Large intestine (tissue), 3 donors: ENCODE results near the gene MCCC1. TPM values are rescaled to one million over a fixed set of nuclear protein-coding genes. Genes with fewer than 3 reads are reported as not detected.
A peak's percentile ranks its signal among the peaks of the same experiment; 100 is the strongest.
"Not testable (repeated sequence)": the region's sequence is repeated elsewhere in the genome, so short reads cannot be mapped to it uniquely, and the experiment has no call there.

Source experiments
- DNase-seq, 2 donors: peaks; one replicate each; pipeline versions ENCODE4 v3.0.0 to v3.0.0-alpha.2; 2013
- H3K27ac ChIP-seq: one replicate; pipeline ENCODE4 v1.5.1; 2013; ENCODE audit warnings: low read length
- H3K27me3 ChIP-seq: 2 replicates; pipeline ENCODE4 v1.6.1; 2013; ENCODE audit warnings: low read length; ENCODE audit not compliant: control insufficient read depth, insufficient read depth
- H3K36me3 ChIP-seq: 2 replicates; pipeline ENCODE4 v1.6.1; 2013; ENCODE audit warnings: low read length; ENCODE audit not compliant: control insufficient read depth, insufficient read depth
- H3K4me1 ChIP-seq: one replicate; pipeline ENCODE4 v1.6.1; 2013; ENCODE audit warnings: low read length; ENCODE audit not compliant: control insufficient read depth, insufficient read depth
- H3K4me3 ChIP-seq: one replicate; pipeline ENCODE4 v1.5.1; 2013; ENCODE audit warnings: low read length
- H3K9me3 ChIP-seq: one replicate; pipeline ENCODE4 v1.6.1; 2013; ENCODE audit warnings: mild to moderate bottlenecking, low read depth, low read length, moderate library complexity; ENCODE audit not compliant: control insufficient read depth
- WGBS: methylation state at CpG from one replicate; pipeline ENCODE4 v1.1.5; 2013; ENCODE audit warnings: low lambda C conversion rate; ENCODE audit not compliant: insufficient coverage; 5-methylcytosine and 5-hydroxymethylcytosine counted together
- polyA plus RNA-seq: library from polyadenylated mRNA; unstranded; fragments of 120-200 nt; gene quantifications from one replicate; pipeline ENCODE4 v1.2.1, GENCODE V29; 2013

Gene MCCC1
- polyA plus RNA-seq, 1 donor = 29.1 TPM

- no peak for DNase-seq
- Histone ChIP-seq H3K9me3 (peaks cover under 1% of the 10 kb centered on the region), H3K4me3 (no peak overlapping the region), H3K27ac (no peak overlapping the region), H3K36me3 (no peaks in the 10 kb centered on the region), H3K27me3 (no peaks in the 10 kb centered on the region), H3K4me1 (no peaks in the 10 kb centered on the region)
- whole genome bisulfite sequencing = no CpG with 5 or more reads among the region's 1 CpG
Measured at GRCh38 chr3:182999767-183000166, 99.5 kb downstream of the MCCC1 start.

GRCh38 chr3:182993486-182994201, 105.7 kb downstream of the MCCC1 start:
- 100% methylated on average over 2 of the region's 4 CpGs for WGBS
- not testable (repeated sequence) for H3K4me1 ChIP-seq, H3K4me3 ChIP-seq, DNase-seq, H3K27me3 ChIP-seq, H3K36me3 ChIP-seq, H3K27ac ChIP-seq, H3K9me3 ChIP-seq

- Histone ChIP-seq H3K27me3 (no peaks in the 10 kb centered on the region), H3K4me1 (no peaks in the 10 kb centered on the region), H3K27ac (no peak overlapping the region), H3K4me3 (no peak overlapping the region), H3K9me3 (peaks cover under 1% of the 10 kb centered on the region), H3K36me3 (no peaks in the 10 kb centered on the region)
- no peak for DNase-seq
- 71% methylated on average over 1 of the region's 3 CpGs for WGBS
Measured at GRCh38 chr3:182989566-182989965, 109.7 kb downstream of the MCCC1 start.

- H3K27ac ChIP-seq = no peak overlapping the region
- peaks cover 1% of the 10 kb centered on the region for H3K4me1 ChIP-seq
- H3K36me3 ChIP-seq = no peaks in the 10 kb centered on the region
- no peak for DNase-seq
- H3K4me3 ChIP-seq = no peak overlapping the region
- 80% methylated on average over 1 of the region's 6 CpGs for WGBS
- H3K9me3 ChIP-seq = no peaks in the 10 kb centered on the region
- H3K27me3 ChIP-seq = no peaks in the 10 kb centered on the region
Measured at GRCh38 chr3:182986021-182986420, 113.3 kb downstream of the MCCC1 start.

GRCh38 chr3:182983876-182984275, 115.4 kb downstream of the MCCC1 start:
- H3K9me3 ChIP-seq = no peaks in the 10 kb centered on the region
- H3K27ac ChIP-seq = peak overlapping the region; percentile 72
- H3K4me1 ChIP-seq = peaks cover 6% of the 10 kb centered on the region
- no peak overlapping the region for H3K4me3 ChIP-seq
- no peaks in the 10 kb centered on the region for H3K36me3 ChIP-seq
- no peaks in the 10 kb centered on the region for H3K27me3 ChIP-seq
- peak; percentile 53 to 73 for DNase-seq

GRCh38 chr3:182981038-182981380, 118.3 kb downstream of the MCCC1 start:
- WGBS = no CpG with 5 or more reads among the region's 10 CpGs

GRCh38 chr3:182980204-182981037, 118.9 kb downstream of the MCCC1 start, which contains the start of gene DCUN1D1:
Gene DCUN1D1 (minus strand): TSS chr3:182980538. CDS start chr3:182980489, 49 bp downstream.
- H3K36me3 ChIP-seq = no peaks in the 10 kb centered on the region
- DNase-seq = peak; percentile 80 to 90
- H3K9me3 ChIP-seq = no peaks in the 10 kb centered on the region
- H3K4me3 ChIP-seq = peak within 1 kb of the TSS; percentile 81
- H3K27me3 ChIP-seq = no peaks in the 10 kb centered on the region
- no CpG with 5 or more reads among the region's 106 CpGs for WGBS
- H3K4me1 ChIP-seq = peaks cover 8% of the 10 kb centered on the region
- H3K27ac ChIP-seq = peak within 1 kb of the TSS; percentile 79

More at GRCh38 chr3:182981038-182981380, 118.3 kb downstream of the MCCC1 start:
- H3K4me1 ChIP-seq = peaks cover 8% of the 10 kb centered on the region
- peak overlapping the region; percentile 42 for H3K27ac ChIP-seq
- H3K36me3 ChIP-seq = no peaks in the 10 kb centered on the region
- H3K27me3 ChIP-seq = no peaks in the 10 kb centered on the region
- DNase-seq = no peak
- peak overlapping the region; percentile 76 for H3K4me3 ChIP-seq
- no peaks in the 10 kb centered on the region for H3K9me3 ChIP-seq

- Histone ChIP-seq H3K36me3 (no peaks in the 10 kb centered on the region), H3K4me1 (peaks cover 8% of the 10 kb centered on the region), H3K4me3 (peak overlapping the region; percentile 81), H3K9me3 (no peaks in the 10 kb centered on the region), H3K27me3 (no peaks in the 10 kb centered on the region), H3K27ac (peak overlapping the region; percentile 79)
- DNase-seq = peak; percentile 8 to 54
- WGBS = no CpG with 5 or more reads among the region's 29 CpGs
Measured at GRCh38 chr3:182979674-182980191, 119.6 kb downstream of the MCCC1 start.

GRCh38 chr3:182979103-182979673, 120.1 kb downstream of the MCCC1 start:
- Histone ChIP-seq H3K27ac (peak overlapping the region; percentile 79), H3K27me3 (no peaks in the 10 kb centered on the region), H3K36me3 (no peaks in the 10 kb centered on the region), H3K9me3 (no peaks in the 10 kb centered on the region), H3K4me1 (peaks cover 8% of the 10 kb centered on the region), H3K4me3 (peak overlapping the region; percentile 81)
- DNase-seq = peak in 1 of 2 donors; percentile 47
- 0% methylated on average over 2 of the region's 10 CpGs for WGBS

GRCh38 chr3:182978387-182978786, 120.9 kb downstream of the MCCC1 start:
- Histone ChIP-seq H3K4me1 (peaks cover 8% of the 10 kb centered on the region), H3K27ac (no peak overlapping the region), H3K27me3 (no peaks in the 10 kb centered on the region), H3K9me3 (no peaks in the 10 kb centered on the region), H3K36me3 (no peaks in the 10 kb centered on the region), H3K4me3 (no peak overlapping the region)
- no peak for DNase-seq
- no CpG with 5 or more reads among the region's 5 CpGs for WGBS
